HEK293T (cell line): ENCODE data around the gene RBM17.

Experiments used
- CTCF ChIA-PET: fragments of 350-600 bp; formaldehyde crosslinking; extraction: SDS; loops from one replicate; lab custom pipeline; 2021; ENCODE audit warnings: antibody characterized with exemption, inconsistent platforms; lab: Yijun Ruan, JAX
- POLR2A ChIA-PET: fragments of 350-600 bp; formaldehyde crosslinking; extraction: SDS; loops from one replicate; lab custom pipeline; 2020; ENCODE audit warnings: antibody characterized with exemption, inconsistent platforms; lab: Yijun Ruan, JAX
- DNase-seq: peaks from one replicate; pipeline ENCODE4 v3.0.0; 2012; ENCODE audit warnings: mixed read lengths; ENCODE audit errors: extremely low spot score
- ARNT ChIP-seq: fragments of 450-650 bp; IDR thresholded peaks from 2 replicates; pipeline ENCODE4 v1.6.1; 2017; ENCODE audit warnings: mild to moderate bottlenecking
- BHLHE40 ChIP-seq: fragments of 450-650 bp; IDR thresholded peaks from 2 replicates; pipeline ENCODE4 v1.6.1; 2016; ENCODE audit warnings: mild to moderate bottlenecking, moderate library complexity, borderline replicate concordance
- CTBP1 ChIP-seq: fragments of 450-650 bp; IDR thresholded peaks from 2 replicates; pipeline ENCODE4 v1.6.1; 2016; ENCODE audit warnings: borderline replicate concordance
- ELF4 ChIP-seq: fragments of 450-650 bp; IDR thresholded peaks from 2 replicates; pipeline ENCODE4 v1.6.1; 2017; ENCODE audit warnings: antibody characterized with exemption
- FOXA1 ChIP-seq: fragments of 450-650 bp; IDR thresholded peaks from 2 replicates; pipeline ENCODE4 v1.6.1; 2016; ENCODE audit warnings: mild to moderate bottlenecking
- FOXK2 ChIP-seq: fragments of 450-650 bp; IDR thresholded peaks from 2 replicates; pipeline ENCODE4 v1.6.1; 2016; ENCODE audit warnings: mild to moderate bottlenecking
- FOXM1 ChIP-seq: fragments of 450-650 bp; IDR thresholded peaks from 2 replicates; pipeline ENCODE4 v1.6.1; 2017; ENCODE audit warnings: mild to moderate bottlenecking, borderline replicate concordance
- HDGF ChIP-seq: fragments of 450-650 bp; IDR thresholded peaks from 2 replicates; pipeline ENCODE4 v1.6.1; 2017; ENCODE audit warnings: antibody characterized with exemption, borderline replicate concordance
- L3MBTL2 ChIP-seq: fragments of 450-650 bp; conservative IDR thresholded peaks from 2 replicates; pipeline ENCODE4 v1.6.1; 2016; ENCODE audit warnings: mild to moderate bottlenecking
- LEF1 ChIP-seq: fragments of 450-650 bp; IDR thresholded peaks from 2 replicates; pipeline ENCODE4 v1.6.1; 2017; ENCODE audit warnings: mild to moderate bottlenecking, borderline replicate concordance
- NFRKB ChIP-seq: fragments of 450-650 bp; IDR thresholded peaks from 2 replicates; pipeline ENCODE4 v1.6.1; 2016; ENCODE audit warnings: mild to moderate bottlenecking, moderate library complexity
- SP1 ChIP-seq: fragments of 450-650 bp; IDR thresholded peaks from 2 replicates; pipeline ENCODE4 v1.6.1; 2017
- SUZ12 ChIP-seq: fragments of 450-650 bp; IDR thresholded peaks from 2 replicates; pipeline ENCODE4 v1.6.1; 2016; ENCODE audit warnings: mild to moderate bottlenecking
- TARDBP ChIP-seq: fragments of 450-650 bp; IDR thresholded peaks from 2 replicates; pipeline ENCODE4 v1.6.1; 2016
- ZNF384 ChIP-seq: fragments of 450-650 bp; IDR thresholded peaks from 2 replicates; pipeline ENCODE4 v1.6.1; 2016
- TF ChIP-seq, protein P1 (sequence below): fragments of 450-650 bp; IDR thresholded peaks from 2 replicates; pipeline ENCODE4 v1.6.1; 2016

The RBM17 gene

DNA sequence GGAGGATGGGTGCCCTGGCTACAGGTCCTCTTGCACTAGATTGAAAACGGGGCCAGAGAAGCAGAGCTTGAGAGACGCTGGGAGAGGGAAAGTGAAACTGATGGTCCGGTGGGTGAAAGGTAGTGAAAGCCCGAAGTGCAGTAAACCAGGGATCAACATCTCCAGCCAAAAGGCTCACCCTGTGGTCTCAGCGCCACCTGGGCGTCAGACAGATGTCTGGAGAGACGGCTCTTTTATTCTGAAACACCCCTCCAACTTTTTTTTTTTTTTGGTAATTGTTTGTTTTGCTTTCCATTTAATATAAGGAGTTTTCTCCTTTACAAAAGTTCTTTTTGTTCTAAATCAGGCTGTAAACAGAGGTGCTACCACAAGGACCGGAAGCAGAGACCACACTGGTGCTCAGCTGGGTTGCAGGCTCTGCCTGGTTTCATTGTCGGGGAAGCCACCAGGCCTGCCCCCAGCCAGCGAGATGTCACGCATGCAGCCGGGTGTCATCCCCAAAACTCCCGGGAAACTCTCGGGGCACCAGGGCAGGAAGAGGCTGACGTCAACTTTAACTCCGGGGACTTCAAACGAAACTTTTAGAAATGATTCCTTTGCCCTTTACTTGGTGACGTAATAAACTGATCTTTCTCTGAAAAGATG lies 37.9 kb upstream of the RBM17 start:
- DNase-seq, result no peak
- POLR2A ChIA-PET, result no interaction called here
- CTCF ChIA-PET, result interaction anchor here (0.7 to 1.5 kb wide), 2 partner anchors 37 to 163 kb away, joined by 4 read pairs; no protein-coding TSS in a partner anchor
- TF ChIP-seq CTBP1 (no peak), LEF1 (no peak), ZNF384 (no peak), NFRKB (no peak), HDGF (no peak), ELF4 (no peak), L3MBTL2 (no peak), FOXA1 (no peak), SP1 (no peak), FOXK2 (no peak), TARDBP (no peak), FOXM1 (no peak)
- TF ChIP-seq, protein P1, sequence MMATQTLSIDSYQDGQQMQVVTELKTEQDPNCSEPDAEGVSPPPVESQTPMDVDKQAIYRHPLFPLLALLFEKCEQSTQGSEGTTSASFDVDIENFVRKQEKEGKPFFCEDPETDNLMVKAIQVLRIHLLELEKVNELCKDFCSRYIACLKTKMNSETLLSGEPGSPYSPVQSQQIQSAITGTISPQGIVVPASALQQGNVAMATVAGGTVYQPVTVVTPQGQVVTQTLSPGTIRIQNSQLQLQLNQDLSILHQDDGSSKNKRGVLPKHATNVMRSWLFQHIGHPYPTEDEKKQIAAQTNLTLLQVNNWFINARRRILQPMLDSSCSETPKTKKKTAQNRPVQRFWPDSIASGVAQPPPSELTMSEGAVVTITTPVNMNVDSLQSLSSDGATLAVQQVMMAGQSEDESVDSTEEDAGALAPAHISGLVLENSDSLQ, result no peak

DNA sequence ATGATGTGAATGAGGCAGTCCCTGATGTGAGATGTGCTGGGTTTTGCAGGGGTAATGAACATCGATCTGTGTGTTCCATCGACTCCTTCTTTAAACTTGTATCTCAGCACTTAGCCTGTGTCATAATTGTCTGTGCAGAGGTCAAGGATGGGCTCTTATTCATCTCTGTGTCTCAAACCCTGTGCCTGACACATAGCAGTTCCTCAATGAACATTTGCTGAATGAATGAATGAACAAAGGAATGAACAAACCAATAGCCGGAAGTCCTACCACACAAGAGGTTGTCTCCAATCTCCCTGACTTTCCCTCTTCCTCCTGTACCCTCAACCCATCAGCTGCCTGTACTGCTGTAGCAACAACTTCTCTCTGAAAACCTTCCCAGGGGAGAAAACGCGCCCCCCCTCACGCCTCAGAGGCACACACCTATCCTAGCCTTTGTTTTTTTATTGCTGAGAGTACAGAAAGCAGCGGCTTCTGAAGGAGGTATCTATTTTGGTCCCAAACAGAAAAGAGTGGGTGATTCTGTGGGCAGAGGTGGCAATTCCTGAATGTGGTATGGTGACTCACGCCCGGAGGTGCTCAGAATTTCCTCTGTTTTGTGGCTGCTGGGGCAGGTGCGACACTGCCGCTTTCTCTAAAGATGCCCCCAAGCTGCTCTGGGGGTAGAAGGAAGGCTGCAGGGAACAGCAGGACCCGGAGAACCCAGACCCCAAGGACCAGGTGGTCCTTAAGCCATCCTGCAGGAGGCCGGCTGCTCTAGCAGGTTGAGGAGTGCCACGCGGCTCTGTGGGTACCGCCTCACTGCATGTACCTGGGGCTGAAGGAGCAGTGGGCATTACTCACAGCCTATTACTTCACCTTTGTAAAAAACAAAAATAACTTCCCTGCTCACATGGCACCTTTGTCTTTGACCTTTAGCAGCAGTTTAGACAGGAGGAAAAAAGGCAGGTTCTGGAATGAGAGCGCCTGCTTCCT lies 36.3 kb upstream of the RBM17 start:
- TF ChIP-seq, protein P1, result no peak
- TF ChIP-seq FOXA1 (no peak), ARNT (no peak), LEF1 (no peak), SUZ12 (no peak), CTBP1 (no peak)
- ChIA-PET POLR2A (no interaction called here), CTCF (no interaction called here)
- no peak for DNase-seq

DNA sequence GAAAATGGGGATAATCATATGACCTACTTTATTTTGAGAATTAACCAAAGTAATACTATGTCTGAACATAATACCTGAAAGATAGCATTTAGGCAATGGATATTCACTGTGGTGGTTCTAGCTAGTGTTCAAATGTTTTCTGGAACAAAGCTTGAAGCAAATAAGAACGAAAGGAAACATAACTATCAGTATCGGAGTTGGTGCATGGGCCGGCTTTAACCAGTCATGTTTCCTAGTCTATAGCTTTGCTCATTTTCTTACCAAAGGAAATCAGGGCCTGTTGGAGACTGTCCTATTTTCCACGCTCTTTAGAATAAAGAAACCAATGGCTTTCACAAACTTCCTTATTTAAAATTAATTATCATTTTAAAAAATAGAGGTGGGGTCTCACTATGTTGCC lies 35.5 kb upstream of the RBM17 start:
- ChIA-PET CTCF (no interaction called here), POLR2A (no interaction called here)
- DNase-seq, result no peak
- TF ChIP-seq LEF1, result no peak
- TF ChIP-seq L3MBTL2, result no peak
- no peak for TF ChIP-seq SP1

DNA sequence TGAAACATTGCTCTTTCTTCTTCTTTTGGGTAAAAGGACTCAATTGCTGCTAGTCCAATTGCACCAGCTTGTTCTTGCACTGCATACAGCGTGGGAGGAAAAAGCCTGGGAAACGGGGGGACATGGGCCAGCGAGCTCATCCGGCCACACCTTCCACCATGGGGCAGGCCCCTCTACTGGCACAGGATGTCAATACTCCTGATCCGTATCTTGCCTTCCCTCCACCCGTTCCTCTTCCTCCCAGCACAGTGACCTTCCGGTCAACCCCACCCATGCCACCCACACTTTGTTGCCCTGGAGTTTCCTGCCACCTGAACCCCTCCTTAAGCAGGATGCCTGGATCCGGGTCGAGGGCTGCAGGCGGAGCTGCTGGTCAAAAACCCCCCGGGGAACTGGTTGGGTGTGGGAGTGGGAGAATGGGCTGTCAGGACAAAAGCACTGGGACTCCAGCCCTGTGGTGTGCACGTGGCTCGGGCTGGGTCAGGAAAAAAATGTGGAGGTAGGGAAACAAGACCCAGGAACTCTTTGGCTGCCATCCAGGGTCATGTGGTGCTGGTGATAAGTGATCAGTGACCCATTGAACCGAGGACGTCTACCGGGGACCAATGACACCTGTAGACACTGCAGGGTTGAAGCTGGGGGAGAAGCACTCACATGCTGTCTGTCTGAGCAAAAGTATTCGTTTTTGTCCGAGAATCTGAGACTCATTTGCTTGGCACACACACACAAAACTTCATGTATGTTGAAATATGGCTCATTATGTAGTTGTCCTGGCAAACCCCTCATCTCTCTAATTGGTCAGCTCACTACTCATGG lies 34.8 kb upstream of the RBM17 start:
- ChIA-PET POLR2A (no interaction called here), CTCF (no interaction called here)
- DNase-seq, result no peak
- no peak for TF ChIP-seq BHLHE40
- no peak for TF ChIP-seq TARDBP
- TF ChIP-seq CTBP1, result no peak
- TF ChIP-seq FOXA1, result no peak
- TF ChIP-seq FOXK2, result no peak
- TF ChIP-seq L3MBTL2, result no peak
- TF ChIP-seq ELF4, result no peak
- no peak for TF ChIP-seq ZNF384
- no peak for TF ChIP-seq FOXM1

DNA sequence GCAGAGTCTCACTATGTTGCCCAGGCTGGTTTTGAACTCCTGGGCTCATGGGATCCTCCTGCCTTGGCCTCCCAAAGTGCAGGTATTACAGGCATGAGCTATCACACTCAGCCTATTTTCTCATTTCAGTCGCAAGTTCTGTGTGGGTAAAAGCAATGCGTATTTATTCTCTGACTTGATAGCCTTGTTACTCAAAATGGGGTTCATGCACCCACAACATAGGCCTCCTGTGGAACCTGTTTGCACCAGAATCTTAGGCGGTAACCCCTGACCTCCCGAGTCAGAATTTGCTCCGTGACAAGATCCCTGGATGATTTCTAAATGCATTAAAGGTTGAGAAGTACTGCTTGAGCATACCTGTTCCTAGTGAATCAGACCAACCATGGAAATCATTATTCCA lies 34.0 kb upstream of the RBM17 start:
- POLR2A ChIA-PET, result no interaction called here
- no peak for TF ChIP-seq FOXA1
- no peak for TF ChIP-seq TARDBP
- no peak for TF ChIP-seq HDGF
- TF ChIP-seq ZNF384, result no peak
- TF ChIP-seq SP1, result no peak
- TF ChIP-seq L3MBTL2, result no peak
- TF ChIP-seq CTBP1, result no peak
- TF ChIP-seq NFRKB, result no peak
- TF ChIP-seq FOXM1, result no peak
- no peak for DNase-seq
- CTCF ChIA-PET, result no interaction called here

DNA sequence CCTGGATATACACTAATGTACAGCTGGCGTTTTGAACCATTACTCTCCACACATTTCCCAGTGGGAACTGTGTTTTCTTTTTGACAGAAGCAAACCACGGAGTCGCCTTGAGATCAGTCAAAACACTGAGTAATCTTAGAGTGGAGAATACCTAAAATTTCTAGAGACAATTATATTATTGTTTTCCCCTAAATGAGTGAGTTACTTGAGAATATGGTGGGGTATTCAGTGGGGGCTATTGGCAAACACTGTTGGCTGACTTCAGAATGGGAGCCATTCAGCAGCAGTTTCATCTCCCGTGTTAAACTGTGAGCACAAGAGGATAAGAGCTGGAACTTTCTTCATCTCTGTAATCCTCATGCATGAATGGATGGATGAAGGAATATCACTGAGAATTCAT lies 32.9 kb upstream of the RBM17 start:
- ChIA-PET POLR2A (no interaction called here), CTCF (no interaction called here)
- TF ChIP-seq BHLHE40 (no peak), FOXA1 (no peak), TARDBP (no peak), FOXM1 (no peak), ELF4 (no peak), SP1 (no peak), LEF1 (no peak), NFRKB (no peak), L3MBTL2 (no peak), ARNT (no peak), HDGF (no peak), ZNF384 (no peak), SUZ12 (no peak), CTBP1 (no peak), FOXK2 (no peak)
- TF ChIP-seq, protein P1, result no peak
- DNase-seq, result no peak
